Adrenal gland (tissue), 5 donors: ENCODE results near the gene REEP2.

ENCODE experiments used
- CTCF ChIP-seq, 6 experiments: fragments of 450-650 bp in 4 of 6; fragments of 200-600 bp in 2 of 6; sonication (generic) in 1 of 6; IDR thresholded peaks; 1 replicate in 5 of 6; 2 replicates in 1 of 6; pipeline versions ENCODE4 v1.5.1 to v1.8.0; 2016 to 2021; ENCODE audit warnings: antibody characterized with exemption in 6 of 6, mild to moderate bottlenecking in 2 of 6, moderate library complexity in 1 of 6
- POLR2A ChIP-seq, 2 donors: fragments of 450-650 bp; IDR thresholded peaks; one replicate each; pipeline ENCODE4 v1.6.1; 2017; ENCODE audit warnings: antibody characterized with exemption in 2 of 2, mild to moderate bottlenecking in 2 of 2, moderate library complexity in 1 of 2
- donor health status: DM: no; HTN: no; CAD: no.

GRCh38 chr5:138458384-138458783 is 19.5 kb downstream of the REEP2 start:
- TF ChIP-seq POLR2A (IDR thresholded peaks at IDR 0.05) (no peak), CTCF (IDR thresholded peaks at IDR 0.05) (no peak)
